MCF 10A (cell line): ENCODE results near the gene S100A2. TPM values are rescaled to one million over a fixed set of nuclear protein-coding genes. Genes with fewer than 3 reads are reported as not detected.
A peak's percentile ranks its signal among the peaks of the same experiment; 100 is the strongest.
"Not testable (repeated sequence)": the region's sequence is repeated elsewhere in the genome, so short reads cannot be mapped to it uniquely, and the experiment has no call there.

ENCODE experiments used
- BruUV-seq: library from RNA; stranded (reverse); fragments of 400-500 nt; replicated peaks from 2 replicates; lab custom pipeline; 2021; lab: Mats Ljungman, UMichigan
- CTCF ChIA-PET: fragments of 300-600 bp; sonication (Branson Sonifier 250); formaldehyde crosslinking; extraction: SDS; loops from one replicate; lab custom pipeline; 2021; ENCODE audit warnings: antibody characterized with exemption, inconsistent platforms; lab: Yijun Ruan, JAX
- POLR2A ChIA-PET: fragments of 300-600, 350-650 bp; sonication (Branson Sonifier 250); formaldehyde crosslinking; extraction: SDS; loops from one replicate; lab custom pipeline; 2020; ENCODE audit warnings: antibody characterized with exemption, inconsistent platforms; lab: Yijun Ruan, JAX
- DNase-seq: peaks from one replicate; pipeline ENCODE4 v3.0.0-alpha.2; 2018; ENCODE audit not compliant: unreplicated experiment
- H3K27ac Mint-ChIP-seq: one replicate; pipeline ENCODE4 v1.8.0; 2022; ENCODE audit warnings: mild to moderate bottlenecking, low read depth, mixed read lengths; ENCODE audit not compliant: unreplicated experiment
- H3K27me3 Mint-ChIP-seq: one replicate; pipeline ENCODE4 v1.8.0; 2022; ENCODE audit warnings: mixed read lengths; ENCODE audit not compliant: insufficient read depth, unreplicated experiment
- H3K36me3 Mint-ChIP-seq: one replicate; pipeline ENCODE4 v1.8.0; 2022; ENCODE audit warnings: mild to moderate bottlenecking, moderate library complexity, mixed read lengths; ENCODE audit not compliant: insufficient read depth, unreplicated experiment
- H3K4me1 Mint-ChIP-seq: one replicate; pipeline ENCODE4 v1.8.0; 2022; ENCODE audit warnings: mixed read lengths; ENCODE audit not compliant: insufficient read depth, unreplicated experiment
- H3K4me3 Mint-ChIP-seq: one replicate; pipeline ENCODE4 v1.8.0; 2022; ENCODE audit warnings: mild to moderate bottlenecking, moderate library complexity, mixed read lengths; ENCODE audit not compliant: unreplicated experiment
- H3K9me3 Mint-ChIP-seq: one replicate; pipeline ENCODE4 v1.8.0; 2022; ENCODE audit warnings: mixed read lengths; ENCODE audit not compliant: unreplicated experiment
- intact Hi-C: fragments of 100-400 bp; cut with micrococcal nuclease; formaldehyde crosslinking; loops from 2 replicates; pipeline ENCODE4 v1.14.1; 2022
- total RNA-seq: library from RNA; stranded (reverse); gene quantifications from 2 replicates; pipeline ENCODE4 v1.2.3, GENCODE V29; 2022
- TF ChIP-seq, protein P1 (sequence below): fragments of 200-600 bp; IDR thresholded peaks from one replicate; pipeline ENCODE4 v1.8.0; 2022; ENCODE audit warnings: antibody characterized with exemption, mild to moderate bottlenecking; ENCODE audit not compliant: unreplicated experiment

The S100A2 gene
- total RNA-seq, 1 experiment from 2014 or later: 5,064 TPM

DNA sequence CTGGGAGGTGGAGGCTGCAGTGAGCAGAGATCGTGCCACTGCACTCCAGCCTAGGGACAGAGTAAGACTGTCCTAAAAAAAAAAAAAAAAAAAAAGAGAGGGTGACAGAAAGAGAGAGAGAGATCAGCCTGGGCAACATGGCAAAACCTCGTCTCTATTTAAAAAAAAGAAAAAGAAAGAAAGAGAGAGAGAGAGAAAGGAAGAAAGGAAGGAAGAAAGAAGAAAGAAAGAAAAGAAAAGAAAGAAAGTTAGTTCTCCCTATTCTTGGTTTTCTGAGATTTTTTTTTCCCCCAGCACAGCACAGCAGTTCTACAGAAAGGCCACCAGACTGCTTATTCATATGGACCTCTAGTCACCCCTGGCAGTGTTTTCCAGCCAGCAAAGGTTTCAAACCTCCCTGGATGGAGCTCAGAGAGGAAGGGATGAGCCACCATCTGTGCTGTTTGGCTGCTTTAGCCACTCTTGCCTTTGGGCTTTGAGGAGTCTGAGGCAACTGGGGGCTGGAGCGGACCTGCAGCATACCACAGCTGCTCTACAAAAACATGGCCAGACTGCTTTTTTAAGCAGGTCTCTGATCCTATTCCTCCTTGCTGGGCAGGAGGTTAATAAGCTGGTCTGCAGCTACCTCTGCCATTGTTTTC lies 40.4 kb downstream of the S100A2 start:
- POLR2A ChIA-PET: interaction anchor here (0.7 to 36.1 kb wide), 17 partner anchors 8 to 1477 kb away, joined by 3 to 2106 read pairs (median 5); partner anchors contain the start of genes CHTOP, RPS27, S100A13 and S100A14
- CTCF ChIA-PET: interaction anchor here (0.6 to 6.6 kb wide), 20 partner anchors 8 to 461 kb away, joined by 3 to 58 read pairs (median 6); partner anchors contain the start of genes RAB13, S100A13, S100A2 and S100A6
- no TSS peak for BruUV-seq

DNA sequence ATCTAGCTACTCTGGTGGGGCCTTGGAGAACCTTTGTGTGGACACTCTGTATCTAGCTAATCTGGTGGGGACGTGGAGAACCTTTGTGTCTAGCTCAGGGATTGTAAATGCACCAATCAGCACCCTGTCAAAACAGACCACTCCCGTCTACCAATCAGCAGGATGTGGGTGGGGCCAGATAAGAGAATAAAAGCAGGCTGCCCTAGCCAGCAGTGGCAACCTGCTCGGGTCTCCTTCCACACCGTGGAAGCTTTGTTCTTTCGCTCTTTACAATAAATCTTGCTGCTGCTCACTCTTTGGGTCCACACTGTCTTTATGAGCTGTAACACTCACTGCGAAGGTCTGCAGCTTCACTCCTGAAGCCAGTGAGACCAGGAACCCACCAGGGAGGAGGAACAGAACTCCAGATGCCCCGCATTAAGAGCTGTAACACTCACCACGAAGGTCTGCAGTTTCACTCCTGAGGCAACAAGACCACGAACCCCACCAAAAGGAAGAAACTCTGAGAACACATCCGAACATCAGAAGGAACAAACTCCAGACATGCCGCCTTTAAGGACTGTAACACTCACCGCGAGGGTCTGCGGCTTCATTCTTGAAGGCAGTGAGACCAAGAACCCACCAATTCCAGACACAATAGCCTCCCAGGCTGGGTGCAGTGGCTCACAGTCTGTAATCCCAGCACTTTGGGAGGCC lies 43.1 kb downstream of the S100A2 start:
- not testable (repeated sequence) for H3K27ac Mint-ChIP-seq
- TSS peak; percentile 56 for BruUV-seq
- CTCF ChIA-PET: interaction anchor here (0.6 to 4.2 kb wide), 6 partner anchors 10 to 606 kb away, joined by 3 to 53 read pairs (median 5); no protein-coding TSS in a partner anchor

More for the DNA sequence above, 40.4 kb downstream of the S100A2 start:
- Mint-ChIP-seq H3K9me3 (no peaks in the 10 kb centered on the region), H3K4me1 (peaks cover 41% of the 10 kb centered on the region), H3K27ac (peak overlapping the region; percentile 85), H3K36me3 (no peaks in the 10 kb centered on the region), H3K27me3 (no peaks in the 10 kb centered on the region), H3K4me3 (peak overlapping the region; percentile 29)
- intact Hi-C loops: no loop called here
- DNase-seq: no peak
- TF ChIP-seq, protein P1, sequence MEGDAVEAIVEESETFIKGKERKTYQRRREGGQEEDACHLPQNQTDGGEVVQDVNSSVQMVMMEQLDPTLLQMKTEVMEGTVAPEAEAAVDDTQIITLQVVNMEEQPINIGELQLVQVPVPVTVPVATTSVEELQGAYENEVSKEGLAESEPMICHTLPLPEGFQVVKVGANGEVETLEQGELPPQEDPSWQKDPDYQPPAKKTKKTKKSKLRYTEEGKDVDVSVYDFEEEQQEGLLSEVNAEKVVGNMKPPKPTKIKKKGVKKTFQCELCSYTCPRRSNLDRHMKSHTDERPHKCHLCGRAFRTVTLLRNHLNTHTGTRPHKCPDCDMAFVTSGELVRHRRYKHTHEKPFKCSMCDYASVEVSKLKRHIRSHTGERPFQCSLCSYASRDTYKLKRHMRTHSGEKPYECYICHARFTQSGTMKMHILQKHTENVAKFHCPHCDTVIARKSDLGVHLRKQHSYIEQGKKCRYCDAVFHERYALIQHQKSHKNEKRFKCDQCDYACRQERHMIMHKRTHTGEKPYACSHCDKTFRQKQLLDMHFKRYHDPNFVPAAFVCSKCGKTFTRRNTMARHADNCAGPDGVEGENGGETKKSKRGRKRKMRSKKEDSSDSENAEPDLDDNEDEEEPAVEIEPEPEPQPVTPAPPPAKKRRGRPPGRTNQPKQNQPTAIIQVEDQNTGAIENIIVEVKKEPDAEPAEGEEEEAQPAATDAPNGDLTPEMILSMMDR: no peak

DNA sequence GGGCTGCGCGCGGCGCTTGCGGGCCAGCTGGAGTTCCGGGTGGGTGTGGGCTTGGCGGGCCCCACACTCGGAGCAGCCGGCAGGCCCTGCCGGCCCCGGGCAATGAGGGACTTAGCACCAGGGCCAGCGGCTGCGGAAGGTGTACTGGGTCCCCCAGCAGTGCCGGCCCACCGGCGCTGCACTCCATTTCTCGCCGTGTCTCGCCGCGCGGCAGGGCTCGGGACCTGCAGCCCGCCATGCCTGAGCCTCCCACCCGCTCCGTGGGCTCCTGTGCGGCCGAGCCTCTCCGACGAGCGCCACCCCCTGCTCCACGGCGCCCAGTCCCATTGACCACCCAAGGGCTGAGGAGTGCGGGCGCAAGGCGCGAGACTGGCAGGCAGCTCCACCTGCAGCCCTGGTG lies 43.8 kb downstream of the S100A2 start:
- POLR2A ChIA-PET: interaction anchor here (0.8 to 36.1 kb wide), 8 partner anchors 11 to 94 kb away, joined by 3 to 2106 read pairs (median 3); partner anchors contain the start of genes S100A14, S100A16, S100A2 and S100A3
- peaks cover 31% of the 10 kb centered on the region for H3K4me1 Mint-ChIP-seq
- BruUV-seq, H3K4me3 Mint-ChIP-seq, intact Hi-C loops, H3K36me3 Mint-ChIP-seq, DNase-seq, H3K27ac Mint-ChIP-seq, H3K9me3 Mint-ChIP-seq, H3K27me3 Mint-ChIP-seq: not testable (repeated sequence)
- CTCF ChIA-PET: interaction anchor here (1.1 to 4.2 kb wide), 8 partner anchors 11 to 166 kb away, joined by 4 to 53 read pairs (median 10); no protein-coding TSS in a partner anchor

More for the DNA sequence above, 43.1 kb downstream of the S100A2 start:
- POLR2A ChIA-PET: interaction anchor here (0.6 to 36.1 kb wide), 7 partner anchors 10 to 1718 kb away, joined by 3 to 2106 read pairs (median 4); partner anchors contain the start of genes S100A2, S100A3, S100A4 and S100A5
- intact Hi-C loops, DNase-seq, H3K27me3 Mint-ChIP-seq, H3K9me3 Mint-ChIP-seq, H3K4me3 Mint-ChIP-seq, H3K36me3 Mint-ChIP-seq: not testable (repeated sequence)
- H3K4me1 Mint-ChIP-seq: peaks cover 38% of the 10 kb centered on the region

GRCh38 chr1:153520818-153521476 lies 44.7 kb downstream of the S100A2 start:
- H3K4me1 Mint-ChIP-seq: peaks cover 28% of the 10 kb centered on the region
- no peak overlapping the region for H3K27ac Mint-ChIP-seq
- H3K36me3 Mint-ChIP-seq: no peaks in the 10 kb centered on the region
- BruUV-seq: no TSS peak
- TF ChIP-seq, protein P1: no peak
- H3K9me3 Mint-ChIP-seq: no peaks in the 10 kb centered on the region
- no peak overlapping the region for H3K4me3 Mint-ChIP-seq
- ChIA-PET POLR2A (interaction anchor here (0.5 to 36.1 kb wide), 13 partner anchors 10 to 520 kb away, joined by 3 to 2106 read pairs (median 3); partner anchors contain the start of genes JTB, S100A14, S100A16 and S100A2), CTCF (interaction anchor here (0.6 to 4.2 kb wide), 11 partner anchors 11 to 168 kb away, joined by 3 to 53 read pairs (median 9); partner anchors contain the start of genes S100A4 and SNAPIN)
- DNase-seq: no peak
- H3K27me3 Mint-ChIP-seq: no peaks in the 10 kb centered on the region
- intact Hi-C loops: no loop called here

GRCh38 chr1:153520137-153520691 lies 45.4 kb downstream of the S100A2 start:
- Mint-ChIP-seq H3K4me1 (peaks cover 28% of the 10 kb centered on the region), H3K27ac (peak overlapping the region; percentile 37)
- ChIA-PET CTCF (interaction anchor here (0.6 to 4.2 kb wide), 14 partner anchors 10 to 167 kb away, joined by 3 to 53 read pairs (median 6); partner anchors contain the start of genes S100A4 and SNAPIN), POLR2A (interaction anchor here (0.5 to 36.1 kb wide), 12 partner anchors 9 to 519 kb away, joined by 3 to 2106 read pairs (median 4); partner anchors contain the start of genes S100A2, S100A3, S100A4 and S100A5)
- H3K9me3 Mint-ChIP-seq, DNase-seq, intact Hi-C loops, H3K36me3 Mint-ChIP-seq, H3K27me3 Mint-ChIP-seq, H3K4me3 Mint-ChIP-seq, BruUV-seq: not testable (repeated sequence)
